GM18502 (cell line): ENCODE data around the gene HCN2.
"Not testable (repeated sequence)": the region's sequence is repeated elsewhere in the genome, so short reads cannot be mapped to it uniquely, and the experiment has no call there.

ENCODE experiments used
- ATAC-seq: cut with Tn5 transposase; IDR thresholded peaks from one replicate; pipeline ENCODE4 v1.9.1; 2021; ENCODE audit warnings: mild to moderate bottlenecking; ENCODE audit not compliant: unreplicated experiment, poor library complexity

The HCN2 gene

GRCh38 chr19:583968-584239 lies 5.8 kb upstream of the HCN2 start:
- ATAC-seq: no peak

- ATAC-seq: no peak
Measured at GRCh38 chr19:584240-585001, 5.3 kb upstream of the HCN2 start.

DNA sequence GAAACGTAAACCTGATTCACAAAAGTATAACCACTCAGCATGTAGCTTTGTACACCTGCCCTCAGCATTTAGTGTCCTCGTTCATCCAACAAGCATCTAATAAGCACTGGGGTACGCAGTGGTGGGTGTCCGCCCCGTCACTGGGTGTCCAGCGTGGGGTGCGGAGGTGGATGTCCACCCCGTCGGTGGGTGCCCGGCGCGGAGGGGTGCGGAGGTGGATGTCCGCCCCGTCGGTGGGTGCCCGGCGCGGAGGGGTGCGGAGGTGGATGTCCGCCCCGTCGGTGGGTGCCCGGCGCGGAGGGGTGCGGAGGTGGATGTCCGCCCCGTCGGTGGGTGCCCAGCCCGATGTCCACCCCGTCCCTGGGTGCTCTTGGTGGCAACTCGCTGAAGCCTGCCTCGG lies 4.5 kb upstream of the HCN2 start:
- ATAC-seq: not testable (repeated sequence)

GRCh38 chr19:585551-586110 lies 4.0 kb upstream of the HCN2 start:
- ATAC-seq: no peak

GRCh38 chr19:588093-588740 lies 1.5 kb upstream of the HCN2 start:
- no peak for ATAC-seq

GRCh38 chr19:588741-589692 lies 664 bp upstream of the HCN2 start:
- ATAC-seq: no peak

DNA sequence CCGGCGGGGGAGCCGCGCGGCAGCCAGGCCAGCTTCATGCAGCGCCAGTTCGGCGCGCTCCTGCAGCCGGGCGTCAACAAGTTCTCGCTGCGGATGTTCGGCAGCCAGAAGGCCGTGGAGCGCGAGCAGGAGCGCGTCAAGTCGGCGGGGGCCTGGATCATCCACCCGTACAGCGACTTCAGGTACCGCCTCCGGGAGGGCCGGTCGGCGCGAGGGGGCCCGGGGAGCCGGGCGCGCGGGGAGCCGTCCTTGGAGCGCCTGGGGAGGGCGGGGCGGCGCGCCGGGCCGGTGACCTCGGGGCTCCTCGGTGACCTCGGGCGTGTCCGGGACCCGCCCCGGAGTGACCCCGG lies 690 bp downstream of the HCN2 start:
- no peak for ATAC-seq

GRCh38 chr19:590750-591098 lies 1.0 kb downstream of the HCN2 start:
- ATAC-seq: no peak

DNA sequence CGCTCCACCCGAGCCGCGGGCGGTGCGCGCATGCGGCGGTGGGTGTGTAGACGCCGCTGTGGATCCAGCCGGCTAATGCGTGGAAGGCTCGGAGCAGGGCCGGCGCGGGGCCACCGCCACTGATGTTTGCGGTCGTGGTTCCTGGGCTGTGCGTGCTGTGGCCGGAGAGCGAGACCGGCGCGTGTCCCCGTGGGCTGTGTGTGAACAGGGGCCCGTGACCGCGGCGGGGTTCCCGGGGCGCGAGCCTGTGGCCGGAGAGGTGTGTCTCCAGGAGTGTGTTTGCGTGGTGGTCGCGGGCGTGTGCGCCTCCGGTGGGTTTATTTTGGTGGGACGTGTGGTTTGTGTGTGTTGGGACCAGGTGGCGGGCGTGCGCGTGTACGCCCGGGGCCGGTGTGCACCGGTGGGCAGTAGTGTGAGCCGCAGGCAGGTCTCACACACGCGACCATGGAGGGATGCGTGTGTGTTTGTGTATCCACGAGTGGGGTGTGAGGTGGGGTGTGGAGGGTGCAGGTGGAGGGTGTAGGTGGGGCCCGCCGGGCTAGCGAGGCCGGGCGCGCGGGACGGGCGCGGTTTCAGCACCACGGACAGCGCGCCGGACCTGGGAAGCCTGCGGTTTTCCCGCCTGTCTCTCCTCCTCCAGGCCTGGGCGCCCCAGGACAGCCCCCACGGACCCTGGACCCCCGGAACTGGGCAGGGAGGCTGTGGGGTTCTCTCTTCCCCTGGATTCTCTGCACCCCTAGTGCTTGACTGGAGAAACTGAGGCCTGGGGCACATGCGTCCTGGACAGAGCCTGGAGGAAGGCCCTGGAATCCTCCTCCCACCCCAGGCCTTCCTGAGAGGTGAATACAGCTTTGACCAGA lies 1.6 kb downstream of the HCN2 start:
- ATAC-seq: no peak

GRCh38 chr19:592101-592500 lies 2.4 kb downstream of the HCN2 start:
- no peak for ATAC-seq

GRCh38 chr19:593055-593454 lies 3.4 kb downstream of the HCN2 start:
- no peak for ATAC-seq

GRCh38 chr19:593505-593904 lies 3.8 kb downstream of the HCN2 start:
- ATAC-seq: no peak

DNA sequence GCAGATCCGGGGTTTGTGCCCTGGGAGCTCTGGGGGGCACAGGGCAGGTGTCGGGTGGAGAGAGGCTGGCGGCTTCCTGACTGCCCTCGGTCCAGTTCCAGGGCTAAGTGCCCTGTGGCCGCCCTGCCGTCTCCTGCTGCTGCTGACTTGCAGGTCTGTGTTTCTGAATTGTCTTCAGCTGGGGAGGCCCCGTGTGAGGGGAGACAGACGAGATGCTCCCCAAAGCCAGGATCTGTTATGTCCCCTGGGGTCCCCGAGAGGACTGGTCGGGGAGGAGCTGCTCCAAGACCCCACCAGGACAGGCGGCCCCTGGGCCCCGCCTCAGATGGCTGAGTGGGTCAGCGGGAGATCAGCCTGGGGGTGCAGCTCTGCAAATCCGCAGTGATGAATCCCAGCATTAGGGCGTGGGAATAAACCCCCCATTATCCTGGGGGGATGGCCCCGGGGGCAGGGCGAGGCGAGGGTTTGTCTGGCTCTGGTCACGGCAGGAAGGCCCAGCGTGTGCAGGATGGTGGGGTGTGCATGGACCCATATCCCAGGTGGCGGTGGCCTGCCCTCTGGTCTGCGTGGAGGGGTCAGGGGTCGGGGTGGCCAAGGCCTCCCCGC lies 4.7 kb downstream of the HCN2 start:
- no peak for ATAC-seq

- no peak for ATAC-seq
Measured at GRCh38 chr19:595326-596262, 5.9 kb downstream of the HCN2 start.

DNA sequence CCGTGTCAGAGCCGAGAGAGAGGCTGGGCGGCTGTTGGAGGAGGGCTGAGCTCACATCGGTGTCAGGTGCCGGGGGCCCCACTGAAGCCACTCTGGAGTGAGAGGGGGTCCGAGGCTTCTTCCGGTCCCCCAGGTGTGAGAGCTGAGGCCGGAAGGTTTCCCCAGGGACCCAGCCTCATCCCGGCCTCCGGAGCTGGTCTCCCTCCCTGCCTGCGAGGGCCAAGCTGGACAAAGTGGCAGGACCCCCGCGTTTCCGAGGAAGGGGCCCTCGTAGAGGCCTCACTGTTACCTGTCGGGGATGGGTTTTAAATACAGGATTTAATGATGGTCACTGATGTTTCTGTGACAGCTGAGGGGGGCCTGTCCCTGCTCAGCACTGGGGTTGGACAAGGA lies 6.6 kb downstream of the HCN2 start:
- ATAC-seq: no peak

GRCh38 chr19:597406-598315 lies 8.0 kb downstream of the HCN2 start:
- ATAC-seq: no peak

GRCh38 chr19:601310-601709 lies 11.6 kb downstream of the HCN2 start:
- ATAC-seq: no peak

DNA sequence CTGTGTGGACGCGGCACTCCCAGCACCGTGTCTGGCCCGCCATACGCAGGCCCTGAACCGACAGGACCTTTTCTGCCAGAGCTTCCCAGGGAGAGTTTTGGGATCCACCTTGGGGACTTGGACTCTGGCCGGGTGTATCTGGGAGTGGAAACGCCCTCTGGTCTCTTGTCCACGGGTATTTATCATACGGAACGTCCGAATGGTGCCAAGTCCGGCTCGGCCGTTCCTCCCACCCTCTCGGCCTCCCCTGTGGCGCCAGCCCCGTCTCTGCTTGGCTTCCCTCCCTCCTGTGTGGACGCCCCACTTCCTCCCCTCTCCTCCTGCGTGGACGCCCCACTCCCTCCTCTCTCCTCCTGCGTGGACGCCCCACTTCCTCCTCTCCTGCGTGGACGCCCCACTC lies 12.1 kb downstream of the HCN2 start:
- no peak for ATAC-seq
